Measurements from ENCODE around the gene B3GALT5.

B3GALT5 gene

GRCh38 chr21:39610703-39611102 is 2.0 kb upstream of the B3GALT5 start:
- DNase-seq = no peak

- DNase-seq = no peak
Observed at GRCh38 chr21:39611551-39612190, 1.1 kb upstream of the B3GALT5 start.

- no peak for DNase-seq
Observed at GRCh38 chr21:39613041-39613934, 548 bp downstream of the B3GALT5 start.

- DNase-seq = no peak
Observed at GRCh38 chr21:39616211-39616772, 3.6 kb downstream of the B3GALT5 start.

- DNase-seq = no peak
Observed at GRCh38 chr21:39620856-39621255, 8.1 kb downstream of the B3GALT5 start.

GRCh38 chr21:39625211-39625895 is 12.6 kb downstream of the B3GALT5 start:
- no peak for DNase-seq

GRCh38 chr21:39628385-39628784 is 15.6 kb downstream of the B3GALT5 start:
- no peak for DNase-seq

GRCh38 chr21:39630191-39630591 is 17.5 kb downstream of the B3GALT5 start:
- no peak for DNase-seq

GRCh38 chr21:39630827-39631226 is 18.1 kb downstream of the B3GALT5 start:
- no peak for DNase-seq

GRCh38 chr21:39631842-39632562 is 19.3 kb downstream of the B3GALT5 start:
- no peak for DNase-seq

GRCh38 chr21:39632796-39633442 is 20.2 kb downstream of the B3GALT5 start:
- no peak for DNase-seq

GRCh38 chr21:39633770-39634181 is 21.0 kb downstream of the B3GALT5 start:
- no peak for DNase-seq

GRCh38 chr21:39634507-39634906 is 21.8 kb downstream of the B3GALT5 start:
- DNase-seq = no peak

GRCh38 chr21:39637197-39637970 is 24.6 kb downstream of the B3GALT5 start:
- DNase-seq = no peak

GRCh38 chr21:39637971-39638240 is 25.2 kb downstream of the B3GALT5 start:
- DNase-seq = no peak

GRCh38 chr21:39638281-39638680 is 25.5 kb downstream of the B3GALT5 start:
- no peak for DNase-seq

GRCh38 chr21:39640754-39641153 is 28.0 kb downstream of the B3GALT5 start:
- no peak for DNase-seq

GRCh38 chr21:39641827-39642450 is 29.2 kb downstream of the B3GALT5 start:
- DNase-seq = no peak

GRCh38 chr21:39644062-39644560 is 31.4 kb downstream of the B3GALT5 start:
- no peak for DNase-seq

GRCh38 chr21:39645331-39645730 is 32.6 kb downstream of the B3GALT5 start:
- no peak for DNase-seq

- DNase-seq = no peak
Observed at GRCh38 chr21:39647476-39647875, 34.7 kb downstream of the B3GALT5 start.

Measured in bone marrow (tissue), 2 donors.